HG03571 (cell line): ENCODE results near the gene RNH1.
"Not testable (repeated sequence)": the region's sequence is repeated elsewhere in the genome, so short reads cannot be mapped to it uniquely, and the experiment has no call there.

Experiments used
- ATAC-seq: cut with Tn5 transposase; IDR thresholded peaks from one replicate; pipeline ENCODE4 v1.9.1; 2021; ENCODE audit not compliant: unreplicated experiment

Gene RNH1

DNA sequence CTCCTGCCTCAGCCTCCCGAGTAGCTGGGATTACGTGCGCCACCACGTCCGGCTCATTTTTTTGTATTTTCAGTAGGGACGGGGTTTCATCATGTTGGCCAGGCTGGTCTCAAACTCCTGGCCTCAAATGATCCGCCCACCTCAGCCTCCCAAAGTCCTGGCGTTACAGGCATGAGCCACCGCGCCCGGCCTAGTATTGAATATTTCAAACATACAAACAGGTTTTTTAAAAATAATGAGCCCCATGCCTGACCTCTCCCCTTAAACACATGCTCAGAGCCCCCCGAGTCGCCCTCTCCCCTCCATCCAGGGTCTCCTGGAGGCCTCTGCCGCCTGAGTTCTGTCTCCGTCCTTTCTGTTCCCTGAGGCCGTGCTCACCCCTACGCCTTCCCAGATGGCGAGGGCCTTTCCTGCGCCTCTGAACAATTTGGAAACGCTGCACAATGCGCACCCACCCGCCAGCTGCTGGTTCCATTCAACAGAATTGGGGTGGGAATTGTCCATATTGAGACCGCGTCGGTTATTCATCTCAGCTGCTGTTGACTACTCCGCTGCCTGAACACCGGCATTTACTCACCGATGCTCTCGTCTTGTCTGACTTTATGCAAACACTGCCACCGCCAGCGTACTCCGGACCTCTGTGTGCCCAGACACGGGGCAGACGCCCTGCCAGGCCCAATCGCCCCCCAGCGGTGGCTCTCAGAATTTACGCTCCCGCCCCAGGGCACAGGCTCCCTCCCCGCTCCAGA, 13.6 kb upstream of the RNH1 start:
- no peak for ATAC-seq

DNA sequence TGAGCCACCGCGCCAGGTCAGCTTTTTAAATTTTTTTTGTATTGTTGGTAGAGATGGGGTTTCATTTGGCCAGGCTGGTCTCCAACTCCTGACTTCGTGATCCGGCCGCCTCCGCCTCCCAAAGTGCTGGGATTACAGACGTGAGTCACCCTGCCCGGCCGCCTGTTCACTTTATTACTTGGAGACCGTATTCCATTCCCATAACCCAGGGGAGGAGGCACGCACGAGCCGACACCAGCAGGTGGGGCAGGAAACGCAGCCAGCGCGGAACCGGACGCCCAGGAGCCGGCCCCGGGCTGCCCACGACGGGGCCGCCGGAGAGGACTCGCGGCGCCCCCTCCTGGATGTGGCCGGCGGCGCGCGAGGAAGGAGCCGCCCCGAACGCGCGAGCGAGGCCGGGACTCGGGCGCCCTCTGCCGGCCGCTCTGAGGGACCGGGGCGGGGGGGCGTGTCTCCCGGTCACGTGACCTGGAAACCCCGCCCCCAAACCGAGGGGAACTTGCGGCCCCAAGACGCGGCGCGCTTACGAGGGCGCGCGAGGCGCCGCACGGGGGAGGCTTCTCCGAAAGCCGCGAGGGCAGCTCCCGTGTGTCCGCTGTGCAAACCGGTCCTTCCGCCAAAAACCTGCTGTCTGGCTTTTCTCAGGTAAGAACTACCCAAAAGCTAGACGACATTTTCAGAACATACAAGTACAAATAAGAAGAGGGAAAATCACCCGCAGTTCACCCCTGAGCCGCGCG, 11.6 kb upstream of the RNH1 start:
- ATAC-seq: no peak

DNA sequence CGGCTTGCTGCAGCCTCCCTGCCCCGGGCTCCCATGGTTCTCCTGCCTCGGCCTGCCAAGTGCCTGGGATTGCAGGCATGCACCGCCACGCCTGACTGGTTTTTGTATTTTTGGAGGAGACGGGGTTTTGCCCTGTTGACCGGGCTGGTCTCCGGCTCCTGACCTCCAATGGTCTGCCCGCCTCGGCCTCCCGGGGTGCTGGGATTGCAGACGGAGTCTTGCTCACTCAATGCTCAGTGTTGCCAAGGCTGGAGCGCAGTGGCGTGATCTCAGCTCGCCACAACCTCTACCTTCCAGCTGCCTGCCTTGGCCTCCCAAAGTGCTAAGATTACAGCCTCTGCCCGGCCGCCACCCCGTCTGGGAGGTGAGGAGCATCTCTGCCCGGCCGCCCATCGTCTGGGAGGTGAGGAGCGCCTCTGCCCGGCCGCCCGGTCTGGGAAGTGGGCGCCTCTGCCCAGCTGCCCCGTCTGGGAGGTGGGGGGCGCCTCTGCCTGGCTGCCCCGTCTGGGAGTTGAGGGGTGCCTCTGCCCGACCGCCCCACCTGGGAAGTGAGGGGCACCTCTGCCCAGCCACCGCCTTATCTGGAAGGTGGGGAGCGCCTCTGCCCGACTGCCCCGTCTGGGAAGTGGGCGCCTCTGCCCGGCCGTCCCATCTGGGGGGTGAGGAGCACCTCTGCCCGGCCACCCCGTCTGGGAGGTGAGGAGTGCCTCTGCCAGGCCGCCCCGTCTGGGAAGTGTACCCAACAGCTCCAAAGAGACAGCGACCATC, 10.1 kb upstream of the RNH1 start:
- not testable (repeated sequence) for ATAC-seq

DNA sequence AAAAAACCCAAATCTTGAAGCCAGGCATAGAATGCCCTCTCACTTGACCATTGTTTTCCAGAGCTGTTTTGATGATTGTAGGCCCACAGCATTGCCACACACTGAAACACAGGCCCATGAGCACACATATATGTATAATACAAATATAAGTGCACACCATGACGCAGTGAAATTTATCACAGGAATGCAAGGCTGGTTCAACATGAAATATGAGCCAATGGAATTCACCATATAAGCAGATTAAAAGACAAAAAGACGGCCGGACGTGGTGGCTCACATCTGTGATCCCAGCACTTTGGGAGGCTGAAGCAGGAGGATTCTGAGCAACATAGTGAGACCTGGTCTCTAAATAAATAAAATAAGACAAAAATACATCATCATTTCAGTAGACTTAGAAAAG, 9.4 kb upstream of the RNH1 start:
- ATAC-seq: no peak

DNA sequence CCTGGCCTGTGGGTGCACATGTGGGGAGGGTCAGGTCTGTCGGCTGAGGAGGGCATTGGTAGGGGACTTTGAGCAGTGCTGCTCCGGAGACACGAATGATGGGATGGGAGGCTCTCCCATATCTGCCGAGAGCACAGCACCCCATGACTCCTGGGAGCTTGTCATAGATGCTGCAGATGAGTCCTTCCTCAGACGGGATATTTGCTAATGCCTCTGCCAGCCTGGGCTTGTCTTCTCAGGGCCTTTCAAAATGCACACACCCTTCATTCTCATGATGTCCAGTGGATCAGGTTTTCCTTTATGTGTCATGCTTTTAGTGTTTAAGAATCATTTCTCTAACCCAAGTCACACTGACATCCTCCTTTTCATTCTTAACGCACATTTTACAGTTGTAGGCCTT, 8.1 kb upstream of the RNH1 start:
- no peak for ATAC-seq

DNA sequence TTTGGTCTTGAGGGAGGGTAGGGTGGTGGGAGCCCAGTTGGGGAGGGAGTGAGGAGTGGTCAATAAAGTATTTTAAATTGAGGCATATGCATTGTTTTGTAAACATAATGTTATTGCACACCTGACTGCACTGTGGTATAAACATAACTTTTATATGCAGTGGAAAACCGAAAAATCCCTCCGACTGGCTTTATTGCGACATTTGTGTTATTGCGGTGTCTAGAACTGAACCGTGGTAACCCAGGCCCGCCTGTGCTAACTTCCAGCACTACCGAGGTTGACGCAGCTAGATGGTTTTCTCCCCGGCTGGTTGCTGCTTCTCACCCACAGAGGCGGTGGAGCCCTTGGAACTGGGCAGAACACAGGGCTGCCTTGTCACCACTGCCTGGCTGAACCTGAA, 7.6 kb upstream of the RNH1 start:
- ATAC-seq: no peak

DNA sequence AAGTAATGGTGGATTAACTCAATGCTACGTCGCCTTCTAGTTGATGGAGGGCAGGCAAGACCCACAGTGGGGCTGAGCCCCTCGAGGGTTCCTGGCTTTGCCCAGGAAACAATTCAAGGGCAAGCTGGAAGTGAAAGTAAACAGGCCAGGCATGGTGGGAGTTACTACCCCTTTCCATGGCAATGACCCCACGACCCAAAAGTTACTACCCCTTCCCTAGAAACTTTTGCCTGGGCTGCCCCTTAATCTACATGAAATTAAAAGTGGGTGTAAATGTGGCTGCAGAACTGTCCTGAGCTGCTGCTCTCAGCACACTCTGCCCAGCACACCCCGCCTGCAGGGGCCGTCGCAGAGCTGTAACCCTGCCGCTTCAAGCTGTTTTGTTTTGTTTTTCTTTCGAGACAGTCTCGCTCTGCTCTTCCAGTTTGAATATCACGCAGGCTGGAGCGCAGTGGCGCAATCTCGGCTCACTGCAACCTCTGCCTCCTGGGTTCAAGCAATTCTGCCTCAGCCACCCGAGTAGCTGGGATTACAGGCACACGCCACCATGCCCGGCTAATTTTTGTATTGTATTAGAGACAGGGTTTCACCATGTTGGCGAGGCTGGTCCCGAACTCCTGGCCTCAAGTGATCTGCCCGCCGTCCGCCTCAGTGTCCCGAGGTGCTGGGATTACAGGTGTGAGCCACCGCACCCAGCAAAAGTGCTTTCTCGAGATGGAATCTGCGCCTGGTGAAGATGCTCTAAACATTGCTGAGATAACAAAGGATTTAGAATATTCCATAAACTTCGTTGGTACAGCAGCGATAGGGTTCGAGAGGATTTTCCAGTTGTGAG, 5.9 kb upstream of the RNH1 start:
- no peak for ATAC-seq

DNA sequence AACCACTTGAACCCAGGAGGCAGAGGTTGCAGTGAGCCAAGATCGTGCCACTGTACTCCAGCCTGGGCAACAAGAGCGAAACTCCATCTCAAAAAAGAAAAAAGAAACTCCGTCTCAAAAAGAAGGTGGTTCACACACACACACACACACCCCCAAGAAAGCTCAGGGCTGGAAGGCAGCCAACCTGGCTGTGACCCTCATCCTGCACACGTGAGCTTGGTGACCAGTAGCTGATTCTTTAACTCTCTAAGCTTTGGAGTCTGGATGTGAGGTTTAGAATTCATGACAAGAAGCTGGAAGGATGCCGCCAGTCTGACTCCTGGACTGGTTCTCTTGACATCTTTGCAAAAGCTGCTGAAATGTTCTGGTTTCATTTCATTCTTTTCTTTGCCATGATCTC, 1.9 kb upstream of the RNH1 start:
- no peak for ATAC-seq

DNA sequence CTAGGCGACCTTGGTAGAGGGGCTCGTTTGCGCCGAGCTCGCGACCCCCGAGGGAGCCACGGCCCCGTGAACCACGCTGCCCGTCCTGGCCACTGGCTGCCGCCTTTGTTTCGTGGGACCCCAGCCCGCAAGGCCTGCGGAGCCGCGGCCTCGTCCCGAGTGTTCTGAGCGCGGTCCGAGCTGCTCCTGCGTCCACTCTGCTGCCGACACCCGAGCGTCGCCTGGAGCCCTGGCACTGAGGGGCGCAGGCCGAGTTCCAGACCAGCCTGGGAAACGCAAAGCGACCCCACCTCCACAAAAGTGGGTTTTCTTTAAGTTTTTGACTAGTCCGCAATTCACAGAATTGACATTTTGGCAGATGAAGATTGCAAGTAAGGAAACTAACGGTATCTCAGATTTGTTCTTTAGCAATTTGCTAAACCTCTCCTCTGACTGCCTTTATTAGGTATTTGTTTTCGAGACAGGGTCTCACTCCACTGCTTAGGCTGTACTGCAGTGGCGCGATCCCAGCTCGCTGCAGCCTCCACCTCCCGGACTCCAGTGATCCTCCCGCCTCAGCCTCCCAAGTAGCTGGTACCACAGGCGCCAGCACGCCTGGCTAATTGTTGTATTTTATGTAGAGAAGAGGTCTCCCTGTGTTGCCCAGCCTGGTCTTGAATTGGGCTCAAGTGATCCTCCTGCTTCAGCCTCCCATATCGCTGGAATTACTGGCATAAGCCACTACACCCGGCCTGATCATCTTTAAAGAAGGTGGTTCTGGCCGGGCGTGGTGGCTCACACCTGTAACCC, 879 bp upstream of the RNH1 start:
- ATAC-seq: no peak

DNA sequence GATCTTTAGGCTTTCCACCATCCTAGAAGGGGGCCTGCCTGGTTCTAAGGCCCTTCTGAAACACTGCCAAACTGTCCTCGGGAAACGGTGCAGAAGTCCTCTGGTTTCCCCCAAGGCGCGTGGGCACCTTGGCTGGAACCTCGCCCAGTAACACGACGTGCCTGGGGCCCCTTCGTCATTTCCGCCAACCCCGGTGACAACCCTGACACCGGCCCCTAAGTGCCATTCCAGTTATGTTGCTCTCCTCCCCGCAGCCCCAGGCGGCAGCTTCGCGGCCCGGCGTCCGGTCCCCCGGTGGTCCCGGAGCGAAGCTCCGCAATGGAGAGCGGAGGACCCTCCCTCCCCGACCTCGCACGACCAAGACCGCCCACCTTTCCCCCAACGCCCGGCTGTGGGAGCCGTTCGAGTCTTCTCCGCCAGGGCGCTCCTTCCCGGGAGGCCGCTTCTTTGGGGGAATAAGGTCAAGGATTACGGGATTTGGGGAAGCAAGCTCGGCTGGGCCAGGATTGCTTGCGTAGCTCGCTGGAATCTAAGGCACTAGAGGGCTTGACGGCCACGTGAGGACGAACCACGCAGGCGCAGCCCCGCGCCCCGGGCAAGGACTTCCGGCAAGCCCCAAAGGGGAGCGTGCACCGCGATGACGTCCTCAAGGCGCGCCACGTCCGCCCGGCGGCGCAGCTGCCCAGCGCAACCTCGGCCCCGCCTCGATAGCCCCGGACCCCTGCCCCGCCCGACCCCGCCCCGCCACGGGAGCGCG, 626 bp downstream of the RNH1 start:
- ATAC-seq: peak; percentile 50

DNA sequence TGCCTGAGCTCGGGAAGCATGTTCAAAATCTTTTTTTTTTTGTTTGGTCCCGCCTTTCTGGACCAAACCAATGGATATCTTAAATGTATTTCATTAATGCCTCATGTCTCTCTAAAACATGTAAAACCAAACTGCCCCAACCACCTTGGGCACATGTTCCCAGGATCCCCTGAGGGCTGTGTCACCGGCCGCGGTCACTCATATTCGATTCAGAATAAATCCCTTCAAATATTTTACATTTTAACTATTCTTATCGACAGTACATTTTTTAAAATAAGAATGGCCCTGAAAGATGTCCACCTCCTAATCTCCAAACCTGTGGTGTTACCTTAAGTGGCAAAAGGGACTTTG, 2.1 kb downstream of the RNH1 start:
- no peak for ATAC-seq

DNA sequence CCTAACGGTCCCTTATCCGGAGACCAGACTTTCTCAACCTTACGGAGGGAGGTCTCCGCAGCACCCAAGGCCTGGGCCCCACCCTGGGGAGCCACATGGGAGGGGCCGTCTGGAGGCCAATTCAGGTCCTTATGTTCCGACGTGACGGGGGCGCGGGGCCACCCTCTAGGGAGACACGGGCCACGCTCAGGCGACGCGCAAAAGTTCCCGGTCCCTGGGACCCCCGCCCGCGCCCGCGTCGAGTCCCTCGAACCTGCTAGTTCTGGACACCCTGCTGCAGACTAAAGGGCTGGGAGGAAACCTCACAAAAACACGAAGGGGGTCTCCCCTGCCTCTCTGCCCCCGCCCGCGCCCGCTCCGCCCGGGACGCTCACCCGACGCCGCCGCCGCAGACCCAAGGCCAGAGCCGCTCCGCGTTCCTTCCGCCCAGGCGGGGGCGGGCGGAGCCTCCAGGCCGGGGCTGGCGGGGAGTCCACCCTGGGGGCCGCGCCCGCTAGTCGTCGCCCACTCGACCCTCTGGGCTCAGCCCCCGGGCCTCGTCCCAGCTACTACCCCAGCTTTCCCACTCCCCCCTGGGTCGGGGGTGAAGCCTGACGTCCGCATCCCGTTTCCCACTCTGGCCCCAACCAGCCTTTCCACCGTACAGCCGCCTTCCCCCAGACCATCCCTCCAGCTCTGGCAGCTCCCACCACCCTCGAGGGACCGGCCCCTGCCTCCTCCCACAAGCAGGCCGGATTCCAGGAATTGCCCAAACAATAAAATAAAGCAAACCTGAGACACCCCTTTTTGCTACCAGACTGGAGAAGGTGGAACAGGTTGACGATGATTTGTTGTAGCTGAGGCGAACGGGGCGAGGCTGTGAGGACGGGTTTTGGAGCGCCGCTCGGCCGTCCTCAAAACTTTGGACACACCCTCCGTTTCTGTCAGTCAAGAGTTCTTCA, 2.7 kb downstream of the RNH1 start:
- no peak for ATAC-seq

DNA sequence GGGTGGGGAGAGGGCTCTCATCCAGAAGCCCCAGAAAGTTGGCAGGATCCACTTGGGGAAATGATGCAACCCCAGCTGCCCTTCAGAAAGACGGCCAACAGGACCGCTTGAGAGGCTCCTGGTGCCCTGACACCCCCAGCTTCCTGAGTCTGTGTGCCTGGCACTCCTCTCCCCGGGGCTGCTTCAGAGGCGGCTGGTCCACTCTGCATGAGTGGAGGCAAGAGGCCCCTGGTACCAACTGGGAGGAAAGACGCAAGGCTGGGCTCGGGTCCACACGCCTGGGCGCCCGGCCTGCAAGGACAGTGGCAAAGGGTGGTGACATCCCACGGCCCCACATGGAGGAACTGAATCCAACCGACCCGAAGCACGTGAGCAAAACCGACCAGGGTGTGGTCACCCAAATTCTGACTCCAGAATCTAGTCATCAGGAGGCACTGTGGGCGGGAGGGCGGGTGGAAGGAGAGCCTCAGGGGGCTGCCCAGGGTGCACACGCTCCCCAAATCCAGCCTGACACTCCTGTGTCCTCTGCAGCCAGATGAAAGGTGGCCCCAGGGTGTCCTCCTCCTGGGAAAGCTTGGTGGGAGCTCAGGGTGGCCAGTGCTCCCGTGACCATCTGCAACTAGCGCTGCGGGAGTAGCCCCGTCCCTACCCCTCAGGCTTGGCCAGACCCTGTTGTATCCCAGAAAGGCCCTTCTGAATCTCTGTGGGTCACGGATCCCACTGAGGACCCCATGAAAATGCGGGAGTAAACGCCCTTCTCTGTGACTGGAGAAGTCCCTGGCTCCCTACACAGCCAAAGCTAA, 3.7 kb downstream of the RNH1 start:
- ATAC-seq: no peak

DNA sequence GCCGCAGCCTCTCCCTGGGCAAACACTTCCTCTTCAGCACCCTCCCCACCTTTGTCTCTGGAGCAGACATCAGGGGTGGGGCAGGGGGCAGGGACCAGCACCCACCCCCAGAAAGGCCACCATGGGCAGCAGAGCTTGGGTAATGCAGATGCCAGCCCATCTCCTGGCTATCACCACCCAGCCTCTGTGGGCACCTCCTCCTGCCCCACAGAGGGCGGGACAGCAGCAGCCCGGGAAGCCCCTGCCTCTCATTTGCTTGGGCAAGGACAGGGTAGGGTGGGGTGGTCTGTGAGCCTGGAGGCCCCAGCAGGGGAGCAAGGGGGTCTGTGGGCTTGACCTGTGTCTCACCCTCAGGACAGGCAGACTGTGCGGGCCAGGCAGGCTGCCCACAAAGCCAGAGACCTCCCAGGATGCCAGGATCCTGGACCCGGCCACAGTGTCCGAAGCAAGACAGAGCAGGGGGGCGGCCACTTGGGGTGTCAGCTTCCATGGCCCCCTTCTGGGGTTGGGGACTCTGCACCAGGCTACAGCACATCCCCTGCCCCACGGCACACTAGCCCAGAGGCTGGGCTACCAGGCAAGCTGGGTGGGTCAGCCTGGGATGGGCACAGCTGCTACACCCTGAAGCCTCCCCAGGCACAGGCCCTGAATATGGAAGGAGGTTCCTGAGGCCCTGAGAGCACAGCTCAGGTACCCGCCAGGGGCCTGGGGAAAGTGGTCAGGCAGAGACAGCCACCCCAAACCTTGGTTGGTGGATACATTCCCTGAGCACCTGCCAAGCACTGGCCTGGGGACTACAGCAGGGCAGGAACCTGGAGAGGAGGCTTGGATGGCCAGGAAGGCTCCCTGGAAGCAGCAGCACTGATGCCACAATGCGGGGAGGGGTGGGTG, 4.5 kb downstream of the RNH1 start:
- no peak for ATAC-seq

DNA sequence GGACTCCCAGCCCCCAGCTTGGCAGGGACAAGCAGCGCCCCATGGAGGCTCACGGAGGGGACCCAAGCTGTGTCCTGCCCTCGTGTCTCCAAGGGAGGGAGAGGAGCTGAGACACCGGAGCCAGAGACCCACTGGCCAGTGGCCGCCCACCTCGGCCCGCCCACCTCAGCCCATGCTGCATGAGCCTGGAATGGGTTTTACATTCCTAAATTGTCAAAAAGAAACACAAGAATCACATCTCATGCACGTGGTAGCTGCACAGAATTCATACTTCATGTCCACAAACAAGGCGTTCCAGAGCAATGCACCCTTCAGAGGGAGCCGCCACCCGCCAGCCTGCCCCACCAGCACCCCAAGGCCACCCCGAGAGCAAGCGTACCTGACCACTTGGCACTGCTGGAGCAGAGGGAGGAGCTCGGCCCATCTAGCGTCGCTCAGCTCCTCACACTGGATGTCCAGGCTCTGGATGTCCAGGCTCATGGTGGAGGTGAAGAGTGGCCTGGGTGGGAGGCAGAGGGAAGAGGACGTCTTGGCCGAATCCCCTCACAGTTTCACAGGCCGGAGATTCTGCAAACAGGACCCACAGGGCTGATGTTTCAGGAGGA, 5.3 kb downstream of the RNH1 start:
- no peak for ATAC-seq

DNA sequence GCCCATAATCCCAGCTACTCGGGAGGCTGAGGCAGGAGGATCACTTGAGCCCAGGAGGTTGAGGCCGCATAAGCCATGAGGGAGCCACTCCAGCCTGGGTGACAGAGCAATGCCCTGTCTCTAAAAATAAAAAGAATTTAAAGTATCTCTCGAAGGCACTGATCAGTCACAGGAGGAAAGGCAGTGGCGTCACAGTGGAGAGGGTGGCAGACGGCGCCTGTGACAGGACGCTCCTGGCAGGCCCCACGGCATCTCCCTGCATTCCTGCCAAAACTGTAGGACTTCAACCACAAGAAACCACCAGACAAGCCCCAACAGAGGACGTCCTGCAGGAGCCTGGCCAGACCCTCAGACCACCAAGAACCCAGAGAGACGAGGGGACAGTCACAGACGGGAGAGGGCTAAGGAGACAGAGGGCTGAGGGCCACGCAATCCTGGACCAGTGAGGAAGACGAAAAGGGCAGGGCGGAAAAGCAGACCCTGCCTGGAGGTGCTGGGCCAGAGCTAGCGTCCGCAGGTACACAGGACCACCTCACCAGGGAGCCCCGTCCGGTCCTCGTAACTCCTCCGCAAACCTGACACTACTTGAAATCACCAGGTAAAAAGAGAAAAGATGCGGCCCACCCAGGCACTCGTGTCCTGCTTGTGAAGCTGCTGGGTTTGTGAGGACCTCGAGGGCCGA, 5.9 kb downstream of the RNH1 start:
- ATAC-seq: no peak
